Endothelial cell of umbilical vein (primary cell): ENCODE measurements around the gene RYR1. TPM values are rescaled to one million over a fixed set of nuclear protein-coding genes. Genes with fewer than 3 reads are reported as not detected.

Experiments
- BruUV-seq: library from RNA; stranded (reverse); fragments of 400-500 nt; replicated peaks from 2 replicates; lab custom pipeline; 2021; lab: Mats Ljungman, UMichigan
- CTCF ChIA-PET: fragments of 300-600, 350-600 bp; sonication (Branson Sonifier 250); formaldehyde crosslinking; loops from one replicate; lab custom pipeline; 2021; ENCODE audit warnings: antibody characterized with exemption, inconsistent platforms; lab: Charles Lee
- POLR2A ChIA-PET: fragments of 300-600, 350-600 bp; sonication (Branson Sonifier 250); formaldehyde crosslinking; loops from one replicate; lab custom pipeline; 2021; ENCODE audit warnings: antibody characterized with exemption, inconsistent platforms; lab: Charles Lee
- DNase-seq: peaks from one replicate; pipeline ENCODE4 v3.0.0-alpha.2; 2011; ENCODE audit warnings: low read depth, low spot score
- FAIRE-seq: peaks from 2 replicates; lab custom pipeline; 2011; peaks lifted over from hg19 to GRCh38; lab: Jason Lieb, UNC
- H2AFZ ChIP-seq: 2 replicates; pipeline ENCODE4 v1.6.0; 2012; ENCODE audit warnings: low read depth, low read length, control low read depth, inconsistent platforms
- H3K27ac ChIP-seq: 2 replicates; pipeline ENCODE4 v1.5.1; 2011; ENCODE audit warnings: low read depth, mild to moderate bottlenecking, control low read depth, low read length, moderate library complexity; ENCODE audit not compliant: insufficient read depth
- H3K27me3 ChIP-seq, 2 experiments: 2 replicates each; pipeline versions ENCODE4 v1.6.0 to v1.6.1; 2011; ENCODE audit warnings: low read length in 2 of 2, mixed read lengths in 1 of 2; ENCODE audit not compliant: control insufficient read depth in 2 of 2, insufficient read depth in 2 of 2
- H3K36me3 ChIP-seq, 2 experiments: 2 replicates in 1 of 2; 3 replicates in 1 of 2; pipeline ENCODE4 v1.5.1; 2011; ENCODE audit warnings: low read length in 2 of 2, mild to moderate bottlenecking in 1 of 2, moderate library complexity in 1 of 2; ENCODE audit not compliant: control insufficient read depth in 2 of 2, insufficient read depth in 2 of 2; ENCODE audit errors: extremely low read depth in 1 of 2
- H3K4me1 ChIP-seq: 3 replicates; pipeline ENCODE4 v1.5.1; 2011; ENCODE audit warnings: mild to moderate bottlenecking, low read length; ENCODE audit not compliant: control insufficient read depth, insufficient read depth; ENCODE audit errors: extremely low read depth
- H3K4me2 ChIP-seq: 2 replicates; pipeline ENCODE4 v1.6.1; 2011; ENCODE audit warnings: low read length, control low read depth, mixed read lengths; ENCODE audit not compliant: insufficient read depth
- H3K4me3 ChIP-seq, 3 experiments: fragments of 200-600 bp in 1 of 3; sonication (generic), shearing (Covaris generic) in 1 of 3; replicated peaks in 1 of 3; 2 replicates each; pipeline ENCODE4 v1.5.1; 2011 to 2016; ENCODE audit warnings: control low read depth in 3 of 3, low read length in 3 of 3, mild to moderate bottlenecking in 2 of 3, inconsistent platforms in 1 of 3, low read depth in 1 of 3, moderate library complexity in 1 of 3; ENCODE audit not compliant: insufficient read depth in 1 of 3
- H3K79me2 ChIP-seq: 2 replicates; pipeline ENCODE4 v1.6.0; 2012; ENCODE audit warnings: low read length, inconsistent platforms; ENCODE audit not compliant: control insufficient read depth, insufficient read depth
- H3K9ac ChIP-seq: replicated peaks from 2 replicates; pipeline ENCODE3; 2011; ENCODE audit warnings: low read length, control low read depth; ENCODE audit not compliant: insufficient read depth; ENCODE audit errors: extremely low read depth
- H3K9me1 ChIP-seq: replicated peaks from 3 replicates; pipeline ENCODE4 v1.6.0; 2011; ENCODE audit warnings: mild to moderate bottlenecking, low read length; ENCODE audit not compliant: control insufficient read depth, insufficient read depth; ENCODE audit errors: extremely low read depth
- H3K9me3 ChIP-seq: replicated peaks from 2 replicates; pipeline ENCODE4 v1.5.1; 2012; ENCODE audit warnings: low read length, inconsistent platforms; ENCODE audit not compliant: control insufficient read depth, insufficient read depth
- H4K20me1 ChIP-seq: replicated peaks from 2 replicates; pipeline ENCODE3; 2011; ENCODE audit warnings: mild to moderate bottlenecking, low read length; ENCODE audit not compliant: control insufficient read depth, insufficient read depth; ENCODE audit errors: extremely low read depth
- EZH2 ChIP-seq: IDR thresholded peaks from 2 replicates; pipeline ENCODE4 v1.6.1; 2012; ENCODE audit warnings: borderline replicate concordance, low read depth, mild to moderate bottlenecking, moderate library complexity, low read length, inconsistent platforms; ENCODE audit not compliant: severe bottlenecking
- FOS ChIP-seq: IDR thresholded peaks from 2 replicates; pipeline ENCODE4 v1.6.1; 2011; ENCODE audit warnings: mild to moderate bottlenecking, low read length, moderate library complexity, borderline replicate concordance; ENCODE audit not compliant: insufficient read depth
- GATA2 ChIP-seq: IDR thresholded peaks from 2 replicates; pipeline ENCODE4 v1.7.0; 2011; ENCODE audit warnings: low read depth, mild to moderate bottlenecking, moderate library complexity, mixed read lengths, low read length; ENCODE audit not compliant: insufficient read length, insufficient read depth
- JUN ChIP-seq: IDR thresholded peaks from 2 replicates; pipeline ENCODE4 v1.6.1; 2011; ENCODE audit warnings: borderline replicate concordance, low read depth; ENCODE audit not compliant: insufficient read length, insufficient read depth
- MYC ChIP-seq: IDR thresholded peaks from one replicate; pipeline ENCODE4 v1.6.1; 2011; ENCODE audit warnings: mild to moderate bottlenecking, low read depth, low read length
- POLR2A ChIP-seq: IDR thresholded peaks from 2 replicates; pipeline ENCODE4 v1.6.1; 2012; ENCODE audit warnings: low read depth, mild to moderate bottlenecking, control low read depth, low read length
- POLR2AphosphoS5 ChIP-seq: IDR thresholded peaks from 2 replicates; pipeline ENCODE4 v1.6.1; 2012; ENCODE audit warnings: low read depth, mild to moderate bottlenecking, control low read depth, low read length, moderate library complexity; ENCODE audit not compliant: insufficient read depth
- dilution Hi-C: fragments of 300-500 bp; cut with MboI; formaldehyde crosslinking; loops from one replicate; pipeline ENCODE4 v1.15.0; 2019; ENCODE audit warnings: low sequenced_read_pairs; ENCODE audit not compliant: extremely low pct_ligation_motif_present
- intact Hi-C: fragments of 100-400 bp; cut with micrococcal nuclease; formaldehyde crosslinking; loops from one replicate; pipeline ENCODE4 v1.10.0; 2022
- polyA plus RNA-seq, 4 experiments: library from polyadenylated mRNA; depleted of rRNA in 3 of 4; stranded (reverse) in 3 of 4; unstranded in 1 of 4; fragments of >200 nt; gene quantifications; 2 replicates each; pipeline versions ENCODE4 v1.2.1 to v1.2.3, GENCODE V29; 2011 to 2012; ENCODE audit warnings: missing spikeins in 1 of 4
- total RNA-seq: library from RNA; stranded (reverse); gene quantifications from 2 replicates; pipeline ENCODE4 v1.2.3, GENCODE V29; 2021
- TF ChIP-seq, protein P1 (sequence below), 2 donors: IDR thresholded peaks; 1 replicate in 1 of 2; 2 replicates in 1 of 2; pipeline ENCODE4 v1.5.1; 2011; ENCODE audit warnings: low read length in 2 of 2, mild to moderate bottlenecking in 2 of 2, moderate library complexity in 2 of 2, control low read depth in 1 of 2, inconsistent platforms in 1 of 2, low read depth in 1 of 2; ENCODE audit not compliant: insufficient read depth in 1 of 2; ENCODE audit errors: extremely low read depth in 1 of 2
- TF ChIP-seq, protein P2 (sequence below): IDR thresholded peaks from 2 replicates; pipeline ENCODE4 v1.6.1; 2011; ENCODE audit not compliant: insufficient read depth, insufficient read length

The RYR1 gene
- total and polyA plus RNA-seq, 2 donors (not counting 3 experiments of a cell fraction or from before 2014, with no cell fraction given) = under 0.01 to 0.02 TPM

DNA sequence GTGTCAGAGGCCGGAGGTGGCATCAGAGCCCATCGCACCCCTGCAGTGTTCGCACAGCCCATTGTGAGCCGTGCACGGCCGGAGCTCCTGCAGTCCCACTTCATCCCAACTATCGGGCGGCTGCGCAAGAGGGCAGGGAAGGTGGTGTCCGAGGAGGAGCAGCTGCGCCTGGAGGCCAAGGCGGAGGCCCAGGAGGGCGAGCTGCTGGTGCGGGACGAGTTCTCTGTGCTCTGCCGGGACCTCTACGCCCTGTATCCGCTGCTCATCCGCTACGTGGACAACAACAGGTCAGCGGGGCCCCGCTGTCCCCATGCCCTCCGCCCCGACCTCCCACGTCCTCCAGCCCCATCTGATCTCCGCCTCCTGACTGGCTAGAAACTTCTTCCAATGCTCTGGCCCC, 85.7 kb downstream of the RYR1 start:
- H3K4me1 ChIP-seq = no peaks in the 10 kb centered on the region
- H3K79me2 ChIP-seq = no peaks in the 10 kb centered on the region
- intact Hi-C loops = no loop called here
- no peaks in the 10 kb centered on the region for H3K27me3 ChIP-seq
- no peak overlapping the region for H3K27ac ChIP-seq
- CTCF ChIA-PET = interaction anchor here (1.3 kb wide), 1 partner anchor 116 kb away, joined by 3 read pairs; the partner anchor contains the start of gene FAM98C
- H3K4me3 ChIP-seq = no peak overlapping the region
- no TSS peak for BruUV-seq
- H3K9me1 ChIP-seq = no peaks in the 10 kb centered on the region
- H3K9ac ChIP-seq = no peak overlapping the region
- no peaks in the 10 kb centered on the region for H3K36me3 ChIP-seq
- dilution Hi-C loops = no loop called here
- no peaks in the 10 kb centered on the region for H3K9me3 ChIP-seq
- DNase-seq (no peak), FAIRE-seq (no peak)
- POLR2A ChIA-PET = no interaction called here
- H2AFZ ChIP-seq = no peak overlapping the region
- H3K4me2 ChIP-seq = no peak overlapping the region
- no peaks in the 10 kb centered on the region for H4K20me1 ChIP-seq
- no peak for TF ChIP-seq MYC
- TF ChIP-seq, protein P1, sequence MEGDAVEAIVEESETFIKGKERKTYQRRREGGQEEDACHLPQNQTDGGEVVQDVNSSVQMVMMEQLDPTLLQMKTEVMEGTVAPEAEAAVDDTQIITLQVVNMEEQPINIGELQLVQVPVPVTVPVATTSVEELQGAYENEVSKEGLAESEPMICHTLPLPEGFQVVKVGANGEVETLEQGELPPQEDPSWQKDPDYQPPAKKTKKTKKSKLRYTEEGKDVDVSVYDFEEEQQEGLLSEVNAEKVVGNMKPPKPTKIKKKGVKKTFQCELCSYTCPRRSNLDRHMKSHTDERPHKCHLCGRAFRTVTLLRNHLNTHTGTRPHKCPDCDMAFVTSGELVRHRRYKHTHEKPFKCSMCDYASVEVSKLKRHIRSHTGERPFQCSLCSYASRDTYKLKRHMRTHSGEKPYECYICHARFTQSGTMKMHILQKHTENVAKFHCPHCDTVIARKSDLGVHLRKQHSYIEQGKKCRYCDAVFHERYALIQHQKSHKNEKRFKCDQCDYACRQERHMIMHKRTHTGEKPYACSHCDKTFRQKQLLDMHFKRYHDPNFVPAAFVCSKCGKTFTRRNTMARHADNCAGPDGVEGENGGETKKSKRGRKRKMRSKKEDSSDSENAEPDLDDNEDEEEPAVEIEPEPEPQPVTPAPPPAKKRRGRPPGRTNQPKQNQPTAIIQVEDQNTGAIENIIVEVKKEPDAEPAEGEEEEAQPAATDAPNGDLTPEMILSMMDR (IDR thresholded peaks at IDR 0.05; ENCODE audit: extremely low read depth in 1 of 2, insufficient read depth in 1 of 2, low read depth in 1 of 2, low read length in 2 of 2) = no peak
- TF ChIP-seq, protein P2, sequence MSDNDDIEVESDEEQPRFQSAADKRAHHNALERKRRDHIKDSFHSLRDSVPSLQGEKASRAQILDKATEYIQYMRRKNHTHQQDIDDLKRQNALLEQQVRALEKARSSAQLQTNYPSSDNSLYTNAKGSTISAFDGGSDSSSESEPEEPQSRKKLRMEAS = no peak
- no peak for TF ChIP-seq JUN
- TF ChIP-seq FOS = no peak
- TF ChIP-seq EZH2 = no peak
- TF ChIP-seq POLR2AphosphoS5 = no peak
- no peak for TF ChIP-seq POLR2A
- no peak for TF ChIP-seq GATA2
